HG03025 (cell line): Measurements from ENCODE around the gene STK35.

Experiments
- ATAC-seq: cut with Tn5 transposase; IDR thresholded peaks from one replicate; pipeline ENCODE4 v1.9.1; 2021; ENCODE audit warnings: mild to moderate bottlenecking, moderate library complexity; ENCODE audit not compliant: unreplicated experiment, low FRiP score

Gene STK35

DNA sequence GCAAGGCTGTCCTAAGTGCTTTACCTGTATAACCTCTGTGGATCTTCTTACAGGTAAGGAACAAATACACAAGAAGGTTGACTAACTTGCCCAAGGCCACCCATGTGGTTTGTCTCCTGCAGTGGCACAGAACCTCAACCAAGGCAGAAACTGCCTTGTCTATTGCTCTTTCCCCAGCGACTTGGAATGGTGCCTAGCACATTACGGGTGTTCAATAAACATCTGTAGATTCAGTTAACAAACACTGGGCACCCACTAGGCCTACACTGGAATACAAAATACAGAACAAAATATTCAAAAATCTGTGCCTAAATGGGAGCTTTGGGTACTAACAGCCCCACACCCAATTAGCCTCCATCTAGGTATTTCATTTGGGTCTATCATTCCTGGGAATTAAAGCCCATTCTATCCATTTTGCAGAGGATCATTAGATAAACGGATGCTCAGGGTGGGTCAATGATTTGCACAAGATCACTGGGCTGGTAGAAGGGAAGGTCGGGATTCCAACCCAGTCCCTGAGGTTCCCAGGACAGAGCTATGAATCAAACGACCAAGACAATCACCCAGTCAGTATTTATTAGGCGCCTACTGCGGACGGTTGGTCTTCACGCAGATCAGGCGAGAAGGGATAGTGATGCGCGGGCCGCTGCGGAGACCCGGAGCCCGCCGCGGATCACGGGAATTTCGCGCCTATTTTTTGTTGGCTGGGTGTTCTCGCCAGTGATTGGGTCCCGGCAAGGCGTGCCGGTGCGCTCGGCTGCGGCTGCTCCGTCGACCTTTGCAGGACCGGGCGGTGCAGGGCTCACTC lies at the start of gene STK35:
Gene STK35, plus strand, starts transcription at position 771 of the 808 bp plus-strand sequence. CDS start 55 bp downstream, outside the sequence.
- ATAC-seq = peak; percentile 41

DNA sequence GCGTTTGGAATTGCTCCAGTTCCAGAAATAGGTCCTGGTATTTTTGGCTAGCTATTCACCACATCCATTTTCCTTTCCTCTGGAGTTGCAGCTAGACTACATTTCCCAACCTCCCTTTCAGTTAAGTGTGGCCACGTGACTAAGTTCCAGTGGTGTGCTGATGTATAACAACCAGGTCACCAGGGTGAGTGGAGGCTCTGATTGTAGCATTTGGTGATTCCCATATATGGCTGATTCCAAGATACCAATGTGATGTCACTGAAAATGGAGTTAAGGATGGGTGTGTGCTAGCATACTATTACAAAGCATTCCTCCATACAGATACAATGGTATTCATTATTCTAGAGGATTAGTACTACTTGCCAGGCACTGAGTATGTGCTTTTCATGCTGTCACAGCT lies 49.7 kb upstream of the STK35 start:
- ATAC-seq = no peak

DNA sequence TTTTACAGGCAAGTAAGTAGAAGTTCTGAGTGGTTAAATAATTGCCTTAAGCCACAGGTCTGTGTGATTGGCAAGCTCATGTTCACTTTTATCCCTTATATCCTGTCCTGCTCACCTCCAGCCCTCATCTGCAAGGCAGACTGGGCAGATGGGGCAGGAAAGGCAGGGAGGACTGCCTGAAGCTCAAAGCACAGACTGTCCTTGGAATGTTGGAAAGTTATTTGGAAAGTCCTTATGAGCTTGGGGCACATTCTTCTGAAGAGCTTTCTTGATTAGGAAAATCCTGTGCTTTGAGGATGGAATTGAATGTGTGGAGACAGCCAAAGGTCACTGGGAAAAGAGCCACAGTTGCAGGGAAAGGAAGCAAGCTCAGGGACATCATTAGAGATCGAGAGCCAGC lies 48.9 kb upstream of the STK35 start:
- ATAC-seq = no peak

DNA sequence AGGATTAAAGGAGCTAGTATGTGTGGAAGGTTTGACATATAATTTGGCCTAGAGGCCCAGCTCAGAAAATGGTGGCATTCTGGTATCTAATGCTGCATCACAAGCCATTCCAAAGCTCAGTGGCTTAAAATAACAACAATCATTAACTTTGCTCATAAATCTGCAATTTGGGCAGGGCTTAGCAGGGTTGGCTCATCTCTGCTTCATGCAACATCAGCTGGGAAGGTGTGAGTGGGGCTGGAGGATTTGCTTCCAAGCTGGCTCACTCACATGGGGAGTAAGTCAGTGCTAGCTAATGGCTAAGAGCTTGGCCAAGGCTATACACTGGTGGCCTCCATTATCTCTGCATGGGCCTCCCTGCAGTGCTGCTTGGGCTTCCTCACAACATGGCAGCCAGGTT lies 48.0 kb upstream of the STK35 start:
- no peak for ATAC-seq

DNA sequence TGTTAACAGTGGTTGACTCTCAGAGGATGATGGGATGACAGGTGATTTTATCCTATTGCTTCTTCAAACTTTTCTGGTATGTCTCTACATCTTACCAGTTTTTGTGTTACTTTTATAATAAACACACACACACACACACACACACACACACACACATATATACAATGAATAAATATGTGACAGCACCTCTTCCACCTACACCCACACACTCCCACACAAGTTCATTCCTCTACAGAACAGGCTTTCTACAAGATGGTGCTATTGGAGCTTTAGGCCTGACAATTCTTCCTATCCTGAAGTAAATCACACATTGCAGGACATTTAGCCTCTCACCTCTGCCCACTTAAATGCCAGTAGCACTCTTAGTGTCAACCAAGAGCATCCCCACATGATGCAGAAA lies 46.7 kb upstream of the STK35 start:
- no peak for ATAC-seq

DNA sequence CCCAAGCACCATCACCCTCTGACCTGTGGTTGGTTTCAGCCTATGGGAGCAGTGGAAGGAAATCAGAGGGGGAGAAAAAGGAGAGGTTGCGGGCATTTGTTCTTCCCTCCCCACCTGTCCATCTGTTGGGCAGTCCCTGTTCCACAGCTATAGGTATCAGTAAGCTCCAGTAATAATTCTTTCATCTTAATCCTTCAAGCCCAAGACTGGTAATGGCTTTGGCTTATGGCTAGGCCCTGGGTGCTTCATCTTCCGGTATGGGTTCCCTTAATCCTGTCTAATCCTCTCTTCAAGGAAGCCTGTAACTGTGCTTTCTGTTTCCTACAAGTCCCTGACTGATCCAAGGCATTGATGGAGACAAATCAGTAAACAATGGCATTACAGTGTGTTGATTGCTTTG lies 42.2 kb upstream of the STK35 start:
- no peak for ATAC-seq

DNA sequence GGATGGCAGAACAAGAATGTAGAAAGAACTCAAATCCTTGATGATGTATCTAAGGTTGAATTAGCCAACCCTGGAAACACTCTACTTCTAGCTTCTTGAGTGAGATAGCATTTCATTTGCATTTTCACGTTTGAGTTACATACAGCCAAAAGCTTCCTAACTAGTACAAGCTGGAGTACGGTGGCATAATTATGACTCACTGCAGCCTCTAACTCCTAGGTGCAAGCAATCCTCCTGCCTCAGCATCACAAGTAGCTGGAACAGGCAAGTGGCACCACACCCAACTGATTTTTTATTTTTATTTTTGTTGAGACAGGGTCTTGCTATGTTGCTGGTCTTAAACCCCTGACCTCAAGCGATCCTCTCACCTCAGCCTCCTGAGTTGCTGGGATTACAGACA lies 36.5 kb upstream of the STK35 start:
- ATAC-seq = no peak

DNA sequence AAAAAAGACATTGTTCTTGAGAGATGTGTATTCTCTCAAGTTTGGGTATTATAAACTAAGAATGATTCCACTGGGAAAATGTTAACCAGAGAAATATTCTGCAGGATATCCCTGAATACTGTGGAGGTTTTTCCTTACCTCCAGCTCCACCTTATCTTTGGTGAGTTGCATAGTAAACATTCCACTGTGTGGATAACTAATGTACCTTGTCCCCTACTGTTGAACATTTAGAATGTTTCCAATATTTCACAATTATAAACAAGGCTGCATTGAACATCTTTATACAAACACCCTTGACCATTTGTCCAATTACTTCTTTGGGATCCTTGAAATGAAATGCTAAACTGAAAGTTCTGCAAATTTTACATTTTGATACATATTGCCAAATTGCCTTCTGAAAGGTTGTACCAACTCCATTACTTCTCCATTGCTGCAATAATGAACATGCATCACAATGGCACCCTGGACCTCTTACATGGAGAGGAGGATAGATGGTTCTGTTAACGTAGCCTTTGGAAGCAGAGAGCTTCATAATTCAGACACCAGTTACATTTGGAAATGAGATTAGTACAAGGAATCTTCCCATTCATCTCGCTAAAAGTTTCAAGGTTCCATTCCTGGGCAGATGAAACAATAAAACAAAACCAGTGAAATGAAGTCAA lies 35.0 kb upstream of the STK35 start:
- no peak for ATAC-seq

DNA sequence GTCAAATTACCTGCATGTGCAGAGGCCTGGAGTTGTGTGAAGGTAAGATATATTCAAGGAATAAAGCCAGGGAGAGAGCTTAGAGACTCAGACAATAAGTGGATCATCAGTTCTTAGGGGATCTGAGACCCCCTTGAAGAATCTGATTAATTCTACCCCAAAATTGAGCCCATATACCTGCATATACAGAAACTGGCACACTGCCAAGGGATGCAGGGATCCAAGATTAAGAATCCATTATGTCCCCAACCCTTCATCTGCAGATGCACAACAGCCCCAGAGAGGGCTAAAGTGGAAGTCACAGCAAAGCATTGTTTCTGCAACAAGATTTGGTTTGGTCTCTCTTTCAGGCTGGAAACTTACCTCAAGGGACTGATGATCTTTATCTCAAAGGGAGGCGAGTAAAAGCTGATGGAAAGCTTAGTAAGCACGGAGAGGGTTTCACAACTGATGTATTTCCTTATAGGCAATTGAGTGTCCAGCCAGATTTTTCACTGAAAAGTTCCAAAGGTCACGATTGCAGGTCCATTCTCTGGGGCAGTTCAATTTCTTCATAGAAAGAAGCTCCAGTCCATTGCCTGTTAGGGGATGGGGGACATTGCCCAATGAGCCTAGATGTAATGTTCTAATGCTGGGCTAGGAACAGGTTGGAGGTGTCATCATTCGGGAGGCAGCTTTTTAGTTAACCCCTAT lies 20.9 kb upstream of the STK35 start:
- ATAC-seq = no peak

DNA sequence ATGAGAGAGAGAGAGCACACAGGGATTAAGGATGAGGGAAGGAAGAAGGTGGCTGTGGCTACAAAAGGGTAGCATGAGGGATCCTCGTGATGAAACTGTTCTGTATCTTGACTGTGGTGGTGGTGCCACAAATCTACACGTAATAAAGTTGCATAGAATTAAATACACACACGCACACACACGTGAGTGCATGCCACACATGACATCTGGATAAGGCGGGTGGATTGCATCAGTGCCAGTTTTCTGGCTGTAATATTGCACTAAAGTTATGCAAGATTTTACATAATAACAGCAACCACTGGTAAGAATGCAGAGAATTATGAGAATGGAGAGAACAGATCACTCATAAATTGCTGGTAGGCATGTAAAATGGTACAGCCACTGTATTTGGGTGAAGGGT lies 16.9 kb upstream of the STK35 start:
- ATAC-seq = no peak

DNA sequence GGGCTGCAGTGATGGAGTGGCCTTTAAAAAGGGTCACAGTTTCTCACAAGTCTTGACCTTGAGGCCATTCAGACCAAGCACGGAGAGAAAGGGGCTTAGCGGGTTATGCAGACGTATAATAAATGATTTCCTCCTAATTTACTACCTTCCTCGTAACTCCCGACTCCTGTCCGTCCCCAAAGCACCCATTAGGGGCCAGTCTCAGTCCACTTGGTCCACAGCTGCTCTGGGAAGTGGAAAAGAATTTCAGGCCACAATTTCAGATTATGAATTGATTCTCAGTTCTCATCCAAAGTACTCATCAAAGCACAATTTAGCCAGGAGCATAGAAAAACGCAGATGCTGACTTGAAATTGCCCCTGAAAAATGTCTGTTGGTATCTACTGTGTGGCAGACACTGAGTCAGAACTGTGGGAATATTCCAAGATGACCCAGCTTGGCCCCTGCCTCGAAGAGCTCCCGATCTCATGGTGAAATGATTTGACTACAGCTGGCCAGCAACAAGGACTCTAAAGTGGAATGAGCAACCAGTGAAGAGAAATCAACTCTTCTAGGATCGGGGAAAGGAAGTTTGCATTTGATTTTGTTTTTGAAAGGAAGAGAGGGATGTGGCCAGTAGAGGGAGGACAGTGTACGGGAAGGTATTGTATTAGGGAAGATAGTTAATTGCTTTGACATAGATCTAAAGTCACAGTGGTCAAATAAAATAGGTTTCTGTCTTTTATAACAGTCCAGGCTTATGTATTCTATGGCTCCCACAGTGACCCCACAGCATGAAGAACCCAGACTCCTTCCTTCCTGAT lies 15.2 kb upstream of the STK35 start:
- no peak for ATAC-seq

DNA sequence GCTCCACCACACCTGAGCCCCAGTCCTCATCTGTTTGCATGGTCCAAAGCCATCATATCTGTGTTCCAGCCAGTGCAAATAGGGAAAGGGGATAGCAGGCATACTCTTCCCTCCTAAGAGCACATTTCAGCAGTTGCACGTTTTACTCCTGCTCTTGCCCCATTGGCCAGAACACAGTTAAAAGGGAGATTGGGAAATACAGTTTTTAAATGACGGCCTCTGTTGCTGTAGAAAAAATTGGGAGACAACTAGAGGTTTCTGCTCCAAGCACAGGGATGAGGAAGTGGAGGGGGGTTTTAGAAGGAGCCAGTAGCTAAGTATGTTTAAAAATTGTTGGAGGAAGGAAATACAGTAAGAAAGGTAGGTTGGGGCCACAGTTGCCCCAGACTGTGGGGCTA lies 14.6 kb upstream of the STK35 start:
- no peak for ATAC-seq

DNA sequence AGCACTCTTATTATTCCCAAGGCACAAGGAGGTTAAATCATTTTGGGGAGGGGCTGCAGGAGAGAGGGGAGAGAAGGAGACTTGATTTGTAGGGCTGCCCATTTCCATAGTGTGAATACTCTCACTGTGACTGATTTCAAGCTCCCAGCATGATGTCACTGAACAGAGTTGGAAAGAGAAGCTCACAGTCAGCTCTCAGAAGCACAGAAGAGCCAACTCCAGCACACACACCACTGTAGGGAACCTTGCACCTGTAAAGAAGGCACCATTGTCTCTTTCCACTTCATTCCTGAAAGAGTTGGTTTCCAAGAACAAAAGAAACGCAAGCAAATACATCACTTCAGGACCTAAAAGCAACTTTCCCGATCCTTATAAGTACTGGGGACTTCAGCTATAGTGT lies 12.7 kb upstream of the STK35 start:
- ATAC-seq = no peak

DNA sequence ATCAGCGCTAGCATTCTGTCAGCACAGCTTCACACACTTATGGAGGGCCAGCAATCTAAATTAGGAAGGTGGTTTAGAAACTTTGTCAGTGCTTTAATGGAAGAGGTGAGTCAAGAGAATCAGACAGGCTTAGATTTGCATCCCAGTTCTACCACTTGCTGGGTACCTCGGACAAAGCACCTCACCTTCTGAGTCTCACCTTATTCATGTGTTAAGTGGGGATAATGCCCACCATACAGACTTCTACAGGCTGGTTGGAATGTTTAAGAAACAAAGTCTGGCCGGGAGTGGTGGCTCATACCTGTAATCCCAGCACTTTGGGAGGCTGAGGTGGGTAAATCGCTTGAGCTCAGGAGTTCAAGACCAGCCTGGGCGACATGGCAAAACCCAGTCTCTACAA lies 12.2 kb upstream of the STK35 start:
- ATAC-seq = no peak

DNA sequence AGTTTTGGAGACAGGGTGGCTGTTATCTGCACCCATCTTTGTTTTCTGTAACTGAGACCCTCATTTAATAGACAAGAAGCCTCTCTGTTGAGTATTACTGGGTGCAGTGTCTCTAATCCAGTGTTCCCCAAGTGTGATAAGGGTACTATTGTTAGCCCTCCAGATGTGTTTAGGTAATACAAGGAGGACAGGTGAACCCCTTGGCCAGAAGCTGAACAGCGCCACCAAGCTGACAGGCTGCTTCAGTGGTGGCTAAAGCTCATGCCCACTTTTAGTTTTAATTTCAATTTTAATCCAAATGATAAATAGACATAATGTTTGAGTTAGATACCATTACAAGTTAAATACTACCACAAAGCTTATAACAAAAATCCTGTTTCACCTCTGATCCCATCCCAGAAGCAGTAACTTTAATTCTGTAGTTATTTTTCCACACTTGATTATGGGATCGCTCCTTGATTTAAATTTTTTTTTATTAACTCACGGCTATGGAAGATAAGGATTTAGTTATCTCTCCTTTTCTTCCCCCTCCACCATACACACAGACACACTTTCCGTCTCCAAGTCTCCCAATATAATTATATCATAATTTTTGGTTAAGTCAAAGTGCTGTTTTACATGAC lies 8.4 kb upstream of the STK35 start:
- ATAC-seq = no peak

DNA sequence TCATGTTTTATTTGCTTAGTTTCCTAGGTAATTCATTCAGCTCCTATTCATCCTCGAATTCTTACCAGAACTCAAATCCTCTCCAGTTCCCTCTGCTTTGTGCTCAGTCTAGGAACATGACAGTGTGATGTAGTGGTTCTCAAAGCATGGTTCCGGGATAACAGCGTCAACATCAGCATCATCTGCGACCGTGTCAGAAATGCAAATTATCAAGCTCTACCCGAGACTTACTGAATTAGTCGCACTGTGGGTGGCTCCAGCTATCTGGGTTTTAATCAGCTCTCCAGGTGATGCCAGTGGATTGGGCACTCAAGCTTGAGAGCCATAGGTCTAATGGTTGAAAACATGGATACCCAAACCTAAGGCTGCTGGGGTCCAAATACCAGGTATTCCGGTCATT lies 7.7 kb upstream of the STK35 start:
- ATAC-seq = no peak

DNA sequence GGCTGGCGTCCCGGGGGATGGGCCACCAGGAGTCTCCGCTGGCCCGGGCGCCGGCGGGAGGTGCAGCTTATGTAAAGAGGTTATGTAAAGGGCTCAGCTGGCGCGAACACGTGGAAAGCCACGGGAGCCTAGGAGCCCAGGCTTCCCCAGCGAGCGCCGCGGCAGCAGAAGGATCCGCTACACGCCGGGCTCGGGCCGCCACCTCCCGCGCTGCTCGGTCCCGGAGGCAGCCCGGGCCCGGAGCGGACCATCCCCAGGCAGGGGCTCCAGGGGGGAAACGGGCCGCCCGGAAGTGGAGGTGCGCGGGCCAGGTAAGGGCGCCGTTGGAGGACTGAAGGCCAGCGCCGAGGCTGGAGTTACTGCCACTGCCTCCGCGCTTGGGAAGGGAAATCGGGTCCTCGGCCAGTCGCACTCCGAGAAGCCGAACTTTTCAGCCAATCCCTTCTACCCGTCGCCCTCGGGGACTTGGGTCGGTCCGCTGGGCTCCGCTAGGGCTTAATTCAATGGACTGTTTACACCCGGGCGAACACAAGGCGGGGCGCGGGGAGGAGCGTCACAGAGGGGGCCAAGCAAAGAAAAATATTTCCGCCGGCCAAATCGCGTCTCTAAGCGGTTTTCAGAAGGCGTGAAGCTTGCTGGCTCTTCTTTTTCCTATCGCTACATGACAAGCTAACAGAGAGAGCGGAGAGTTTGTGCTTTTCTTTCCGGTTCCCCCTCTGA lies 398 bp downstream of the STK35 start:
- ATAC-seq = peak; percentile 71

DNA sequence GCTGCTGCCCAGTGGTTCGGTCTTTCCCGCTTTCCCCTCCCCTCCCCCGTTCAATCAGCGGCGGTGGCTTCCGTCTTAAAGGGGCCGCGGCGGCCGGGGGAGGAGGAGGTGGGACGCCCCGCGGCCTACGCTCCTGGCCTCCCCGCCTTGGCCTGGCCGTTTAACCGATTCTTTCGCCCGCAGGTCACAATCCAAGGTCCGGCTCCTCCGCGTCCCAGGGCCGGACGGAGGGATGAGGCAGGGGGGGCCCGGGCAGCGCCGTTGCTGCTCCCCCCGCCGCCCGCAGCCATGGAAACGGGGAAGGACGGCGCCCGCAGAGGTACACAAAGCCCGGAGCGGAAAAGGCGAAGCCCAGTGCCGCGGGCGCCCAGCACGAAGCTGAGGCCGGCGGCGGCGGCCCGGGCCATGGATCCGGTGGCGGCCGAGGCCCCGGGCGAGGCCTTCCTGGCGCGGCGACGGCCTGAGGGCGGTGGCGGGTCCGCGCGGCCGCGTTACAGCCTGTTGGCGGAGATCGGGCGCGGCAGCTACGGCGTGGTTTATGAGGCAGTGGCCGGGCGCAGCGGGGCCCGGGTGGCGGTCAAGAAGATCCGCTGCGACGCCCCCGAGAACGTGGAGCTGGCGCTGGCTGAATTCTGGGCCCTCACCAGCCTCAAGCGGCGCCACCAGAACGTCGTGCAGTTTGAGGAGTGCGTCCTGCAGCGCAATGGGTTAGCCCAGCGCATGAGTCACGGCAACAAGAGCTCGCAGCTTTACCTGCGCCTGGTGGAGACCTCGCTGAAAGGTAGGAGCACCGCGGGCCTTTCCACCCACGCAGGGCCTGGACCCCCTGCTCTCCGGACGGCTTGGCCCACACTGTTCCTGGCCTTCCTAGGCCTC lies 1.2 kb downstream of the STK35 start:
- peak; percentile 56 for ATAC-seq
